ENCODE results near the gene P2RX7. TPM values are rescaled to one million over a fixed set of nuclear protein-coding genes. Genes with fewer than 3 reads are reported as not detected.
"Not testable (repeated sequence)": the region's sequence is repeated elsewhere in the genome, so short reads cannot be mapped to it uniquely, and the experiment has no call there.

Gene P2RX7
- total RNA-seq, 1 donor from 2014 or later, result 0.29 TPM

DNA sequence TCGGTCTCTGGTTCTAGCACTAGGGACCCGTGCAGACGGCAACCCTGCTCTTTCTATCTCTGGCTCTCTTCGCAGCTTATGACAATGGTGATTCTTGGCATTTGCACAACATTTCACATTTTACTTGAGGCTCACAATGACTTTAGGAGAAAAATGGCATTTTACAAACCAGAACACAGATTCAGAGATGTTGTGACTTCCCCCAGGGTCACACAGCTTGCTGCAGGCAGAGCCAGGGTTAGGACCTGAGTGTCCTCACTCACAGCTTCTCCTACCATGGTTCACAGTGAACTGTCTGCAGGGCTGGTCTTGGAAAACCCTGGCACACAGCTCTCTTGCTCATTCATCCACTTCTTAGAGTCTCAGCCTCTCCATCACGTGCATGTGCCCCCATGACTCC, 23.7 kb downstream of the P2RX7 start:
- H3K36me3 ChIP-seq (ENCODE audit: control insufficient read depth, insufficient read depth, low read length), result no peaks in the 10 kb centered on the region
- TF ChIP-seq, protein P1, sequence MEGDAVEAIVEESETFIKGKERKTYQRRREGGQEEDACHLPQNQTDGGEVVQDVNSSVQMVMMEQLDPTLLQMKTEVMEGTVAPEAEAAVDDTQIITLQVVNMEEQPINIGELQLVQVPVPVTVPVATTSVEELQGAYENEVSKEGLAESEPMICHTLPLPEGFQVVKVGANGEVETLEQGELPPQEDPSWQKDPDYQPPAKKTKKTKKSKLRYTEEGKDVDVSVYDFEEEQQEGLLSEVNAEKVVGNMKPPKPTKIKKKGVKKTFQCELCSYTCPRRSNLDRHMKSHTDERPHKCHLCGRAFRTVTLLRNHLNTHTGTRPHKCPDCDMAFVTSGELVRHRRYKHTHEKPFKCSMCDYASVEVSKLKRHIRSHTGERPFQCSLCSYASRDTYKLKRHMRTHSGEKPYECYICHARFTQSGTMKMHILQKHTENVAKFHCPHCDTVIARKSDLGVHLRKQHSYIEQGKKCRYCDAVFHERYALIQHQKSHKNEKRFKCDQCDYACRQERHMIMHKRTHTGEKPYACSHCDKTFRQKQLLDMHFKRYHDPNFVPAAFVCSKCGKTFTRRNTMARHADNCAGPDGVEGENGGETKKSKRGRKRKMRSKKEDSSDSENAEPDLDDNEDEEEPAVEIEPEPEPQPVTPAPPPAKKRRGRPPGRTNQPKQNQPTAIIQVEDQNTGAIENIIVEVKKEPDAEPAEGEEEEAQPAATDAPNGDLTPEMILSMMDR (IDR thresholded peaks at IDR 0.05; ENCODE audit: insufficient read depth, low read length, poor library complexity, severe bottlenecking), result no peak
- DNase-seq (ENCODE audit: low read depth), result no peak
- peaks cover 9% of the 10 kb centered on the region for H3K27me3 ChIP-seq (ENCODE audit: control insufficient read depth, insufficient read depth, low read length)
- H3K4me3 ChIP-seq (ENCODE audit: low read depth, low read length), result no peak overlapping the region

DNA sequence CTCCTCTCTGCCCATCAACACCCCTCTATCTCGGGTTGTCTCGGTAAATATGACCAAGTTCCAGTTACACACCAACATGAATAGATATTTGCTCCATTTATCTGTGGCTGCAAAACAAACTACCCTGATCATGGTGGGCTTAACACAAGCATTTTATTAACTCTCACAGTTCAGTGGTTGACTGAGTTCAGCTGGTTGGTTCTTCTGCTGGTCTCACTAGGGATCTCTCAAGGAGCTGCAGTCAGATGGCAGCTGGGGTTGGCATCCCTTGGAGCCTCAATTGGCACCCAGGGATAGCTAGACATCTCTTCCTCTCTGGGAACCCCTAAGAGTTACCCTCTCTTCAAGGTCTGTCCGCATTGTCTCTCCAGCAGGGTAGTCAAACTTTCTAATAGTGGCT, 25.4 kb downstream of the P2RX7 start:
- no peak overlapping the region for H3K4me3 ChIP-seq (ENCODE audit: low read depth, low read length)
- no peaks in the 10 kb centered on the region for H3K36me3 ChIP-seq (ENCODE audit: control insufficient read depth, insufficient read depth, low read length)
- peaks cover 9% of the 10 kb centered on the region for H3K27me3 ChIP-seq (ENCODE audit: control insufficient read depth, insufficient read depth, low read length)
- TF ChIP-seq, protein P1 (IDR thresholded peaks at IDR 0.05; ENCODE audit: insufficient read depth, low read length, poor library complexity, severe bottlenecking), result no peak
- DNase-seq (ENCODE audit: low read depth), result no peak

DNA sequence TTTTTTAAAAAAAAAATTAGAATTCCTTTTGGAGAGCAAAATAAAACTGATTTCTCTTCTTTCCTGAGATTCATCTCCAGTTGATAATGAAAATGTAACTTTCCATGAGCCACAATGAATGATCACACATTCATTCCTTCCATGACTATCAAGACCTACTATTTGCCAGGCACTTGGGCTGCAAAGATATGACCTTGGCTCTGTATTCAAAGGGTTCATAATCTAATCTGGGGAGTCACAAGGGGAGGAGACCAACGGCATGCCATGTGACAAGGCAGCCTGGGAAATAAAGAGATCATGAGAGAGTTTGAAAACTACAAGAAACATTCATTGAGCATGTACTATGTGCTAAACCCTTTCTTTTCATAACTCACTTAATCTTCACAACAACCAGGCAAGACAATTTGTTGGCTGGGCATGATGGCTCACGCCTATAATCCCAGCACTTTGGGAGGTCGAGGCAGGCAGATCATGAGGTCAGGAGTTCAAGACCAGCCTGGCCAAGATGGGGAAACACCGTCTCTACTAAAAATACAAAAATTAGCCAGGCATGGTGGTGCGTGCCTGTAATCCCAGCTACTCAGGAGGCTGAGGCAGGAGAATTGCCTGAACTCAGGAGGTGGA, 26.2 kb downstream of the P2RX7 start:
- H3K27me3 ChIP-seq (ENCODE audit: control insufficient read depth, insufficient read depth, low read length); DNase-seq (ENCODE audit: low read depth); H3K36me3 ChIP-seq (ENCODE audit: control insufficient read depth, insufficient read depth, low read length); H3K4me3 ChIP-seq (ENCODE audit: low read depth, low read length): not testable (repeated sequence)

DNA sequence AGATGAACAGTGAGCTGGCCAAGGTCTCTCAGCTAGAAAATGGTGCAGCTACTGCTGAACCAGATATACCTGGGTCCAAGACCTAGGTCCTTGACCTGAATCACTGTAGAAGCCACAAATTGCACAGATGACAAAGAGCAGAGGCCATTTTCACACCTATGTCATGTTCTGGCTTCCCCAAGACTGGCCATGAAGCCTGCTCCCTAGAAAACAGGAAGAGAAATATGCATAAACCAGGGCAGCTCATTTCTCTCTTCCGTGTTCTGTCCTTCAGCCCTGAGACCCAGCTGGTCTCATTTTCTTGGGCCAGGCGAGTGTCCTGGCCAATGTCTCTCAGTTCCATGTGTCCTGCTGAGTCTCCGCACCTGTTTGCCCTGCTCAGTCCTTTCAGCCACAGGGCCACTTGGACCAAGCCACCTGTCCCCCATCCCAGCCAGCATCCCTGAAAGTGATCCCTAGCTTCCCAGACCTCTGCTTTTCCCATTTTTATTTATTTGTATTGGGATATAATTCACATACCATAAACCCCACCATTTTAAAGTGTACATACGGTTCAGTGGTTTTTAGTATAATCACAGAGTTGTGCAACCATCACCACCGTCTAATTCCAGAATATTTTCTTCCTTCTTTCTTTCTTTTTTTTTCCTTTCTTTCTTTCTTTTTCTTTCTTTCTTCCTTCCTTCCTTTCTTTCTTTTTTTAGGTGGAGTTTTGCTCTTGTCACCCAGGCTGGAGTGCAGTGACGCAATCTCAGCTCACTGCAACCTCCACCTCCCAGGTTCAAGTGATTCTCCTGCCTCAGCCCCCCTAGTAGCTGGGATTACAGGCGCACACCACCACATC, 27.0 kb downstream of the P2RX7 start:
- TF ChIP-seq, protein P1 (IDR thresholded peaks at IDR 0.05; ENCODE audit: insufficient read depth, low read length, poor library complexity, severe bottlenecking), result no peak
- H3K27me3 ChIP-seq (ENCODE audit: control insufficient read depth, insufficient read depth, low read length), result peaks cover 9% of the 10 kb centered on the region
- no peaks in the 10 kb centered on the region for H3K36me3 ChIP-seq (ENCODE audit: control insufficient read depth, insufficient read depth, low read length)
- DNase-seq (ENCODE audit: low read depth), result no peak
- no peak overlapping the region for H3K4me3 ChIP-seq (ENCODE audit: low read depth, low read length)

DNA sequence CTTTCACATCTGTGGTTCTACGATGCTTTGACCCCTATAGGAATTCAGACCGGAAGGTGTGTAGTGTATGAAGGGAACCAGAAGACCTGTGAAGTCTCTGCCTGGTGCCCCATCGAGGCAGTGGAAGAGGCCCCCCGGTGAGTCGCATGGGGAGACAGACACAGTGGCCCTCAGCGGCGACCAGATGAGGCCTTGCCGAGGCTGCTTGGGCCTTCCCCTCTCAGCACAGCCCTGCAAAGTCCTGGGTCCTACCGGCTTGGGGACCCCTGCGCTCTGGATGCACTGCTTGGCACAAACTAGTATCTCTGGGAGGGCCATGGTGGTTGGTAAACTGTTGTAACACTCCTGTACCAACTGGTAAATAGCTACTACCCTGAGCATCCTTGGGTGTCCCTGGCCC, 29.7 kb downstream of the P2RX7 start:
- TF ChIP-seq, protein P1 (IDR thresholded peaks at IDR 0.05; ENCODE audit: insufficient read depth, low read length, poor library complexity, severe bottlenecking), result no peak
- Histone ChIP-seq H3K4me3 (ENCODE audit: low read depth, low read length) (no peak overlapping the region), H3K27me3 (ENCODE audit: control insufficient read depth, insufficient read depth, low read length) (no peaks in the 10 kb centered on the region), H3K36me3 (ENCODE audit: control insufficient read depth, insufficient read depth, low read length) (no peaks in the 10 kb centered on the region)
- no peak for DNase-seq (ENCODE audit: low read depth)

DNA sequence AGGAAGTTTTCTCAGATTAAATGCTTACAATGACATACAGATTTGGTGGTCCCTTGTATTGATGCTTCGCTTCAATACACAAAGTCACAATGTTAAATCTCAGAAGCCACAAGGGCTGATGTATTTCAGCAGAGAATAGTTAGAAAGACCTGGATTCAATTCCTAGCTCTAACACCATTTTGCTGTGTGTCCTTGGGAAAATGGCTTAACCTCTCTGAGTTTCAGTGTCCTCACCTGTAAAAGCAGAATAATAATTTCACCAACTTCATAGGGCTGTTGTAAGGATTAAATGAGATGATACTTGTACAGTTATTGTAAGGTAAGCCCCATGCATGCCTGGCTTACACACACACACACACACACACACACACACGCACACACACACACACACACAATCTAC, 30.3 kb downstream of the P2RX7 start:
- DNase-seq (ENCODE audit: low read depth), result no peak
- Histone ChIP-seq H3K27me3 (ENCODE audit: control insufficient read depth, insufficient read depth, low read length) (no peaks in the 10 kb centered on the region), H3K4me3 (ENCODE audit: low read depth, low read length) (no peak overlapping the region), H3K36me3 (ENCODE audit: control insufficient read depth, insufficient read depth, low read length) (no peaks in the 10 kb centered on the region)
- TF ChIP-seq, protein P1 (IDR thresholded peaks at IDR 0.05; ENCODE audit: insufficient read depth, low read length, poor library complexity, severe bottlenecking), result no peak

DNA sequence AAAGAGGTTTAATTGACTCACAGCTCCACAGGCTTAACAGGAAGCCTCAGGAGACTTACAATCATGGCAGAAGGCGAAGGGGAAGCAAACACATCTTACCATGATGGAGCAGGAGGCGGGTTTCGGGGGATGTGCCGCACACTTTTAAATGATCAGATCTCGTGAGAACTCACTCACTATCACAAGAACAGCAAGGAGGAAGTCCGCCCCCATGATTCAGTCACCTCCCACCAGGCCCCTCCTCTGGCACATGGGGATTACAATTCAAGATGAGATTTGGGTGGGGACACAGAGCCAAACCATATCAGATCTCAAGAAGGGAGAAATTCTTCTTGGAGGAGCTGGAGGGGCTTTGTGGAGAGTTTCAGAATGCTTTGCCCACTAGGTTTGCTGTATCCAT, 32.2 kb downstream of the P2RX7 start:
- not testable (repeated sequence) for DNase-seq (ENCODE audit: low read depth); H3K36me3 ChIP-seq (ENCODE audit: control insufficient read depth, insufficient read depth, low read length); H3K4me3 ChIP-seq (ENCODE audit: low read depth, low read length); H3K27me3 ChIP-seq (ENCODE audit: control insufficient read depth, insufficient read depth, low read length)
